K562 (cell line): ENCODE measurements around the gene SYMPK. TPM values are rescaled to one million over a fixed set of nuclear protein-coding genes. Genes with fewer than 3 reads are reported as not detected.

Source experiments
- ATAC-seq: fragments of 200-7000 bp; cut with Tn5 transposase; 3 replicates; pipeline ENCODE4 v1.9.1; 2020; ENCODE audit warnings: moderate library complexity
- Bru-seq: library from RNA; stranded (reverse); fragments of 400-500 nt; gene quantifications from one replicate; lab custom pipeline; 2021; lab: Mats Ljungman, UMichigan
- BruChase-seq, 2 experiments: library from RNA; stranded (reverse); fragments of 400-500 nt; gene quantifications; one replicate each; lab custom pipeline; 2021; lab: Mats Ljungman, UMichigan
- BruUV-seq: library from RNA; stranded (reverse); fragments of 400-500 nt; replicated peaks from 2 replicates; lab custom pipeline; 2021; lab: Mats Ljungman, UMichigan
- CTCF ChIA-PET: fragments of 300-600 bp; formaldehyde crosslinking; extraction: SDS; loops from one replicate; lab custom pipeline; 2021; ENCODE audit warnings: low intra/inter-chr PET ratio; lab: Yijun Ruan, JAX
- POLR2A ChIA-PET: fragments of 300-600, 350-650 bp; sonication (Branson Sonifier 250); formaldehyde crosslinking; extraction: SDS; loops from one replicate; lab custom pipeline; 2021; ENCODE audit warnings: antibody characterized with exemption, inconsistent platforms; lab: Yijun Ruan, JAX
- DNase-seq, 4 experiments: peaks; one replicate each; pipeline versions ENCODE4 v3.0.0 to v3.0.0-alpha.2; 2011 to 2018; ENCODE audit warnings: low spot score in 3 of 4, mixed read lengths in 3 of 4; ENCODE audit errors: extremely low read depth in 1 of 4
- FAIRE-seq: peaks from 2 replicates; lab custom pipeline; 2011; peaks lifted over from hg19 to GRCh38; lab: Jason Lieb, UNC
- H2AFZ ChIP-seq: 2 replicates; pipeline ENCODE4 v1.6.0; 2011; ENCODE audit warnings: low read depth, low read length, control low read depth, inconsistent platforms
- H3K27ac ChIP-seq: fragments of 200-600 bp; 3 replicates; pipeline ENCODE4 v1.8.0; 2011; ENCODE audit warnings: low read depth, mild to moderate bottlenecking, control low read depth, inconsistent platforms, low read length, moderate library complexity, mixed read lengths; ENCODE audit errors: extremely low read depth
- H3K27me3 ChIP-seq, 2 experiments: fragments of 300-600 bp in 1 of 2; 2 replicates in 1 of 2; 3 replicates in 1 of 2; pipeline versions ENCODE4 v1.6.0 to v1.8.0; 2011; ENCODE audit warnings: inconsistent platforms in 2 of 2, low read length in 2 of 2, mild to moderate bottlenecking in 1 of 2, mixed read lengths in 1 of 2, moderate library complexity in 1 of 2; ENCODE audit not compliant: control insufficient read depth in 2 of 2, insufficient read depth in 2 of 2
- H3K36me3 ChIP-seq: fragments of 300-600 bp; 3 replicates; pipeline ENCODE4 v1.8.0; 2011; ENCODE audit warnings: mild to moderate bottlenecking, low read length, inconsistent platforms; ENCODE audit not compliant: control insufficient read depth, insufficient read depth
- H3K4me1 ChIP-seq, 2 experiments: fragments of 200-600 bp in 1 of 2; replicated peaks in 1 of 2; 2 replicates in 1 of 2; 3 replicates in 1 of 2; pipeline versions ENCODE4 v1.5.1 to v1.8.0; 2011; ENCODE audit warnings: inconsistent platforms in 2 of 2, low read length in 2 of 2, mild to moderate bottlenecking in 1 of 2, mixed read lengths in 1 of 2, moderate library complexity in 1 of 2; ENCODE audit not compliant: control insufficient read depth in 2 of 2, insufficient read depth in 2 of 2
- H3K4me2 ChIP-seq: 2 replicates; pipeline ENCODE4 v1.6.1; 2011; ENCODE audit warnings: low read length, control low read depth, inconsistent platforms, mixed read lengths; ENCODE audit not compliant: insufficient read depth
- H3K4me3 ChIP-seq: fragments of 200-600 bp; sonication (generic), shearing (Covaris generic); 2 replicates; pipeline ENCODE4 v1.5.1; 2016; ENCODE audit warnings: control low read depth, inconsistent platforms
- H3K79me2 ChIP-seq: fragments of 200-600 bp; 3 replicates; pipeline ENCODE4 v1.8.0; 2011; ENCODE audit warnings: low read length, inconsistent platforms; ENCODE audit not compliant: control insufficient read depth, insufficient read depth
- H3K9ac ChIP-seq, 2 experiments: 2 replicates each; pipeline versions ENCODE4 v1.6.0 to v1.6.1; 2011; ENCODE audit warnings: low read depth in 2 of 2, low read length in 2 of 2, control low read depth in 1 of 2, inconsistent platforms in 1 of 2, mild to moderate bottlenecking in 1 of 2, mixed read lengths in 1 of 2; ENCODE audit not compliant: insufficient read depth in 1 of 2
- H3K9me1 ChIP-seq: one replicate; pipeline ENCODE4 v1.6.0; 2011; ENCODE audit warnings: inconsistent platforms, mild to moderate bottlenecking, low read length, moderate library complexity; ENCODE audit not compliant: control insufficient read depth, insufficient read depth
- H3K9me3 ChIP-seq: replicated peaks from 2 replicates; pipeline ENCODE4 v1.5.1; 2011; ENCODE audit warnings: low read depth, low read length, inconsistent platforms; ENCODE audit not compliant: control insufficient read depth, insufficient read depth
- H4K20me1 ChIP-seq: replicated peaks from 2 replicates; pipeline ENCODE4 v1.6.1; 2011; ENCODE audit warnings: low read length, inconsistent platforms, mixed read lengths; ENCODE audit not compliant: control insufficient read depth, insufficient read depth
- CAMTA2 ChIP-seq: fragments of 250-450 bp; sonication (Bioruptor Pico); conservative IDR thresholded peaks from 2 replicates; pipeline ENCODE4 v1.5.1; 2022
- ETV1 ChIP-seq: fragments of 450-650 bp; conservative IDR thresholded peaks from 2 replicates; pipeline ENCODE4 v1.6.1; 2016; ENCODE audit warnings: missing genetic modification characterization, control low read depth, low read depth, missing compliant biosample characterization
- IFI16 ChIP-seq: fragments of 250-450 bp; sonication (Bioruptor Pico); IDR thresholded peaks from 2 replicates; pipeline ENCODE4 v2.1.2; 2022; ENCODE audit warnings: mild to moderate bottlenecking, inconsistent platforms
- KDM1A ChIP-seq, 2 experiments: fragments of 450-650 bp; IDR thresholded peaks; 2 replicates each; pipeline ENCODE4 v1.6.1; 2016; ENCODE audit warnings: mild to moderate bottlenecking in 2 of 2
- NR2C1 ChIP-seq, 2 experiments: fragments of 450-650 bp; IDR thresholded peaks; 2 replicates each; pipeline ENCODE4 v1.6.1; 2017; ENCODE audit warnings: mild to moderate bottlenecking in 2 of 2, antibody characterized with exemption in 1 of 2, inconsistent platforms in 1 of 2, missing compliant biosample characterization in 1 of 2, missing genetic modification characterization in 1 of 2
- POLR2G ChIP-seq: fragments of 200-400 bp; formaldehyde crosslinking; IDR thresholded peaks from 2 replicates; pipeline ENCODE4 v1.6.1; 2017; ENCODE audit warnings: low read depth, mild to moderate bottlenecking, antibody characterized with exemption, low read length, moderate library complexity
- SETDB1 ChIP-seq: IDR thresholded peaks from one replicate; pipeline ENCODE4 v1.6.1; 2012; ENCODE audit warnings: low read length, control low read depth, inconsistent platforms
- STAG1 ChIP-seq: sonication (generic); formaldehyde crosslinking; IDR thresholded peaks from 2 replicates; pipeline ENCODE4 v1.5.0; 2020; ENCODE audit warnings: missing genetic modification reagents, borderline replicate concordance
- ZNF282 ChIP-seq: sonication (generic); formaldehyde crosslinking; IDR thresholded peaks from 2 replicates; pipeline ENCODE4 v1.8.1; 2023; ENCODE audit warnings: missing genetic modification reagents
- WGBS: fragments of 100-300 bp; shearing (Covaris generic); methylation state at CpG from one replicate; pipeline ENCODE4 v1.1.6; 2016; ENCODE audit warnings: low coverage, mixed read lengths; ENCODE audit not compliant: insufficient coverage; ENCODE audit errors: missing lambda C conversion rate; 5-methylcytosine and 5-hydroxymethylcytosine counted together
- in situ Hi-C: fragments of 300-500 bp; cut with MboI; formaldehyde crosslinking; loops from 4 replicates; pipeline ENCODE4 v1.15.0; 2018; ENCODE audit warnings: inconsistent platforms, mixed read lengths
- intact Hi-C: fragments of 100-400 bp; cut with micrococcal nuclease; formaldehyde crosslinking; loops from 2 replicates; pipeline ENCODE4 v1.14.2; 2022
- long read RNA-seq, 3 experiments: library from polyadenylated mRNA in 2 of 3; library from RNA in 1 of 3; unstranded in 2 of 3; stranded (forward) in 1 of 3; transcript quantifications; one replicate each; pipeline ENCODE4 v2.0.0, GENCODE V29; 2019 to 2022
- polyA minus RNA-seq, 3 experiments: library from RNA; depleted of rRNA, polyadenylated mRNA; stranded (reverse); fragments of >200 nt; gene quantifications; 2 replicates each; pipeline ENCODE4 v1.2.3, GENCODE V29; 2011
- polyA plus RNA-seq, 8 experiments: library from polyadenylated mRNA; depleted of rRNA in 4 of 8; stranded (reverse) in 5 of 8; unstranded in 3 of 8; fragments of >200 nt; fragmentation: Nextera tagmentation in 2 of 8; fragmentation: Illumina TruSeq in 1 of 8; extraction: Ambion mirVana in 2 of 8; extraction: Trizol in 1 of 8; gene quantifications; 2 replicates each; pipeline versions ENCODE4 v1.2.1 to v1.2.3, GENCODE V29; 2011 to 2014; ENCODE audit warnings: inconsistent platforms in 1 of 8, missing spikeins in 1 of 8
- total RNA-seq, 7 experiments: library from RNA; depleted of rRNA in 6 of 7; stranded (reverse); fragments of >200 nt in 6 of 7; fragmentation: Illumina TruSeq in 2 of 7; extraction: Trizol in 2 of 7; gene quantifications; 2 replicates each; pipeline versions ENCODE4 v1.2.1 to v1.2.3, GENCODE V29; 2011 to 2021; ENCODE audit warnings: low replicate concordance in 1 of 7
- TF ChIP-seq, protein P1 (sequence below): fragments of 250-450 bp; sonication (Bioruptor Pico); IDR thresholded peaks from 2 replicates; pipeline ENCODE4 v1.4.0; 2020; ENCODE audit warnings: mild to moderate bottlenecking, moderate library complexity, borderline replicate concordance

SYMPK gene
- 281 and 416 TPM in 2 replicates for total RNA-seq (2011; cell fraction: chromatin; rRNA removed; ENCODE audit: low replicate concordance)
- 171 and 172 TPM in 2 replicates for total RNA-seq (2011; cell fraction: nucleolus; rRNA removed)
- total RNA-seq (2011; cell fraction: nucleoplasm; rRNA removed): 158 and 183 TPM in 2 replicates
- total RNA-seq (2014; rRNA removed) (58.4 and 60.4 TPM in 2 replicates), total RNA-seq (2014; rRNA removed; fragmentation: Illumina TruSeq; extraction: Trizol) (26.4 and 31.4 TPM in 2 replicates), total RNA-seq (2015; rRNA removed; fragmentation: Illumina TruSeq; extraction: Trizol) (38.7 and 40.9 TPM in 2 replicates), total RNA-seq (2021) (86.9 and 95.5 TPM in 2 replicates), polyA plus RNA-seq (2011; rRNA removed) (80.3 and 101 TPM in 2 replicates), polyA plus RNA-seq (2014; fragmentation: Illumina TruSeq; extraction: Trizol) (79.4 and 82.9 TPM in 2 replicates), polyA plus RNA-seq (2014; fragmentation: Nextera tagmentation; extraction: Ambion mirVana) (under 1 TPM; 0.73 to 0.85 TPM), polyA plus RNA-seq (2014; rRNA removed) (63.1 and 66.5 TPM in 2 replicates), polyA minus RNA-seq (2011; rRNA and poly(A)+ RNA removed) (96.1 and 136 TPM in 2 replicates), Bru-seq, nascent RNA (percentile 77 among the genes with signal in this experiment), BruChase-seq, experiment 1, labeled RNA remaining after a 2-hour chase (percentile 76 among the genes with signal in this experiment), BruChase-seq, experiment 2, labeled RNA remaining after a 6-hour chase (percentile 81 among the genes with signal in this experiment)
- polyA plus RNA-seq (2011; cell fraction: cytosol; rRNA removed): 76.7 and 115 TPM in 2 replicates
- 192 and 225 TPM in 2 replicates for polyA plus RNA-seq (2011; cell fraction: nucleus; rRNA removed)
- 73.1 and 85.2 TPM in 2 replicates for polyA plus RNA-seq (2012)
- 80.5 and 91.6 TPM in 2 replicates for polyA minus RNA-seq (2011; cell fraction: cytosol; rRNA and poly(A)+ RNA removed)
- polyA minus RNA-seq (2011; cell fraction: nucleus; rRNA and poly(A)+ RNA removed): 37.0 and 46.3 TPM in 2 replicates
- long read RNA-seq, experiment 1, full-length matches to known transcripts: 1 of 84 reads
- long read RNA-seq, experiment 1, partial matches to known transcripts: 67 of 84 reads
- long read RNA-seq, experiment 1, other reads (novel, unspliced or antisense): 16 of 84 reads
- long read RNA-seq, experiment 2, full-length matches to known transcripts: 21 of 86 reads
- long read RNA-seq, experiment 2, partial matches to known transcripts: 39 of 86 reads
- long read RNA-seq, experiment 2, other reads (novel, unspliced or antisense): 26 of 86 reads
- long read RNA-seq, experiment 3, partial matches to known transcripts: 4 of 5 reads
- long read RNA-seq, experiment 3, other reads (novel, unspliced or antisense): 0 of 5 reads

DNA sequence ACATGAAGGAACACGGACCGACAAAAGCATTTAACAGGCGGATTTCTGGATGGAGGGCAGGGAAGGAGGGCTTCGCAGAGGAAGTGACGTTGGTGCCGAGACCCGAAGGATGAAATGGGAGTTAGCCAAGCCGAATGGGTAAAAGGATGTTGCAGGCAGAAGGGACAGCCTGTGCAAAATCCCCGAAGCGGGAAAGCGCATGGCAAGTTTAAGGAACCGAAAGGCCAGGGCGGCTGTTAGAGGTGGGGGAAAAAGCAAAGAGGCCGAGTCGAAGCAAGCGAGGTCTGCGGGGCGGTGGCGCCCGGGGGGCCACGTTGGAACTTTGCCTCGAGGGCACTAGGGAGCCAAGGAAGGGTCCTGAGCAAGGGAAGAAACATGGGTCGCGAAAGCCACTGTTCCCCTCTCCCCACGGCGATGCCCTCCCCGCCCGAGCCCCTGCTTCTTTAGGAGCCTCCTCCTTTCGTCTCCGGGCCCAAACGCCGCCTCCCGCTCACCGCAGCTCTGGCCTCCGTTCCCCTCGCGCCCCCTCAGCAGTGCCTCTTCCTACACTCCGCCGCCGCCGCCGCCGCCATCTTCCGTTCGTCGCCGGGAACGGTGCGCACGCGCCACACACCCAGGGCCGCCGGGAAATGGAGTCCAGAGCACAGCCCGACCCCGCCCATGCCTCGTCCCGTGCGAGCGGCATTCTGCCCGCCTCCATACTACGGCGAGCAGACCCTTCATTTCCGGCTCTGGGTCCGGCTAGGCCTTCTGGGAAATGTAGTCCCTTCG lies at the start of gene SYMPK:
Gene SYMPK, minus strand, starts transcription at position 584 of the 771 bp plus-strand sequence. CDS start 8,652 bp downstream, outside the sequence.
- ChIA-PET CTCF (interaction anchor here (0.5 to 5.5 kb wide), 4 partner anchors 19 to 214 kb away, joined by 5 to 102 read pairs (median 10); partner anchors contain the start of gene IRF2BP1), POLR2A (interaction anchor here (0.6 to 2.5 kb wide), 14 partner anchors 9 to 988 kb away, joined by 3 to 11 read pairs (median 4); partner anchors contain the start of genes AP2S1 and MYPOP)
- Histone ChIP-seq H3K9me1 (peaks cover 2% of the 10 kb centered on the region), H3K27me3 (no peaks in the 10 kb centered on the region), H3K4me3 (peak within 1 kb of the TSS; percentile 95), H3K9me3 (no peaks in the 10 kb centered on the region), H3K79me2 (peaks cover 64% of the 10 kb centered on the region), H2AFZ (peak within 1 kb of the TSS; percentile 99), H3K4me1 (peaks cover 23 to 45% of the 10 kb centered on the region in 2 experiments), H3K4me2 (peak within 1 kb of the TSS; percentile 100), H3K9ac (peak within 1 kb of the TSS; percentile 94 to 96), H3K27ac (peak within 1 kb of the TSS; percentile 86), H3K36me3 (peaks cover 33% of the 10 kb centered on the region), H4K20me1 (no peaks in the 10 kb centered on the region)
- TSS peak; percentile 61 for BruUV-seq
- intact Hi-C loops (loop anchor here (1.0 kb wide), 2 partner anchors 21 to 40 kb away; partner anchors contain the start of gene MYPOP), in situ Hi-C loops (no loop called here)
- FAIRE-seq: peak; percentile 98
- DNase-seq: peak; percentile 96 to 99 (median 98)
- WGBS: under 1% methylated on average over 60 of the region's 65 CpGs
- ATAC-seq: peak; percentile 95
- TF ChIP-seq POLR2G: peak; percentile 93
- peak in 1 of 2 experiments; percentile 21; a peak in 1 of 4 replicates for TF ChIP-seq KDM1A (IDR thresholded peaks at IDR 0.05)
- TF ChIP-seq CAMTA2: no peak
- TF ChIP-seq SETDB1: no peak
- TF ChIP-seq IFI16 (CRISPR knock-in tag): no peak
- TF ChIP-seq ZNF282 (CRISPR knock-in tag): no peak
- no peak for TF ChIP-seq STAG1 (CRISPR knock-in tag)
- TF ChIP-seq, protein P1, sequence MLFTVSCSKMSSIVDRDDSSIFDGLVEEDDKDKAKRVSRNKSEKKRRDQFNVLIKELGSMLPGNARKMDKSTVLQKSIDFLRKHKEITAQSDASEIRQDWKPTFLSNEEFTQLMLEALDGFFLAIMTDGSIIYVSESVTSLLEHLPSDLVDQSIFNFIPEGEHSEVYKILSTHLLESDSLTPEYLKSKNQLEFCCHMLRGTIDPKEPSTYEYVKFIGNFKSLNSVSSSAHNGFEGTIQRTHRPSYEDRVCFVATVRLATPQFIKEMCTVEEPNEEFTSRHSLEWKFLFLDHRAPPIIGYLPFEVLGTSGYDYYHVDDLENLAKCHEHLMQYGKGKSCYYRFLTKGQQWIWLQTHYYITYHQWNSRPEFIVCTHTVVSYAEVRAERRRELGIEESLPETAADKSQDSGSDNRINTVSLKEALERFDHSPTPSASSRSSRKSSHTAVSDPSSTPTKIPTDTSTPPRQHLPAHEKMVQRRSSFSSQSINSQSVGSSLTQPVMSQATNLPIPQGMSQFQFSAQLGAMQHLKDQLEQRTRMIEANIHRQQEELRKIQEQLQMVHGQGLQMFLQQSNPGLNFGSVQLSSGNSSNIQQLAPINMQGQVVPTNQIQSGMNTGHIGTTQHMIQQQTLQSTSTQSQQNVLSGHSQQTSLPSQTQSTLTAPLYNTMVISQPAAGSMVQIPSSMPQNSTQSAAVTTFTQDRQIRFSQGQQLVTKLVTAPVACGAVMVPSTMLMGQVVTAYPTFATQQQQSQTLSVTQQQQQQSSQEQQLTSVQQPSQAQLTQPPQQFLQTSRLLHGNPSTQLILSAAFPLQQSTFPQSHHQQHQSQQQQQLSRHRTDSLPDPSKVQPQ: no peak
- TF ChIP-seq ETV1: no peak; the same call in none of the 2 replicates
- TF ChIP-seq NR2C1 (IDR thresholded peaks at IDR 0.05): no peak; the same call in 1 of the 2 replicates
- peak; percentile 88 for TF ChIP-seq NR2C1 (tag; IDR thresholded peaks at IDR 0.05)
